ENCODE results near the gene SPIC. TPM values are rescaled to one million over a fixed set of nuclear protein-coding genes. Genes with fewer than 3 reads are reported as not detected.

SPIC gene
- total RNA-seq (2021; ENCODE audit: unreplicated experiment) = not detected
- not detected for polyA plus RNA-seq (2012; ENCODE audit: insufficient read length)
- Bru-seq, nascent RNA = percentile 7 among the genes with signal in this experiment
- BruChase-seq, experiment 1, labeled RNA remaining after a 2-hour chase = not detected
- BruChase-seq, experiment 2, labeled RNA remaining after a 6-hour chase = not detected
- long read RNA-seq = 0 reads

DNA sequence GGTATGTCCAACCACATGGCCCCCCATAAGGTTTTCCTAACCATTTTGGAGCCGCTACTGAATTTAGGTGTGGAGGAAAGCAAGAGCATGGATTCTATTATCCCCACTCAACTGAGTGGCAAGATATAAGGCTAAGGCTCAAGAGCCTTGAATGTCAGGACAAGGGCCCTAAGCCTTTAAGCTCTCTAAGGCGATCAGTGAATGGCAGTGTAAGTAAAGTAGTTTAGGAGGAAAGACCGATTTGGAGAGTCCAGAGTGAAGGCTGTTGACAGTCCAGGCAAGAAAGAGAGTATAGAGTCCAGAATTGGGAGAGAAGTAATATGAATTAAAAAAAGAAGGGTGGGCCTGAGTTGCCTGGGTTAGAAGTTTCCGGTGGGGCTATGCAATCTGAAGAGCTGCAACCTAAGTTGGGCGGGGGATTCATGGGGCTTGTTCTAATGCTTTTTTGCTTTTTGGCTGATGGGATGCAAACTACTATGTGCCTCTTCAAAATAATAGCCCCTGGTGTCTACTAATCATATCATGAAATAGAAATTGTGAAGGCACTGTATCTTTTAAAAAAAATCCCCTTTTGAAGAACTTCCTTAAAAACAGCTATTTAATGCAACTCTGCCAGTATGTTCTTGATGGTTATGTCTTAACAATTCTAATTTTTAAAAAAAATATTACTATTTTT lies at the start of gene SPIC:
TSS of gene SPIC (plus strand) at position 626 of the 676 bp plus-strand sequence. CDS start 1,569 bp downstream, outside the sequence.
- Histone ChIP-seq H3K9me3 (ENCODE audit: control insufficient read depth, insufficient read depth, low read depth, low read length) (no peaks in the 10 kb centered on the region), H3K4me1 (ENCODE audit: control insufficient read depth, insufficient read depth, low read length) (no peaks in the 10 kb centered on the region), H3K27me3 (ENCODE audit: control insufficient read depth, insufficient read depth, low read length) (no peaks in the 10 kb centered on the region), H3K27ac (ENCODE audit: low read length) (no peak within 1 kb of the TSS), H3K4me3 (ENCODE audit: low read depth in 2 of 2, low read length in 2 of 2) (no peak within 1 kb of the TSS), H3K36me3 (ENCODE audit: control insufficient read depth, insufficient read depth, low read length) (no peaks in the 10 kb centered on the region)
- BruUV-seq (replicated peaks) = no TSS peak
- ChIA-PET CTCF (no interaction called here), POLR2A (no interaction called here)
- TF ChIP-seq SIN3A (IDR thresholded peaks at IDR 0.05; ENCODE audit: borderline replicate concordance, insufficient read depth, low read depth, low read length) = no peak
- TF ChIP-seq, protein P1, sequence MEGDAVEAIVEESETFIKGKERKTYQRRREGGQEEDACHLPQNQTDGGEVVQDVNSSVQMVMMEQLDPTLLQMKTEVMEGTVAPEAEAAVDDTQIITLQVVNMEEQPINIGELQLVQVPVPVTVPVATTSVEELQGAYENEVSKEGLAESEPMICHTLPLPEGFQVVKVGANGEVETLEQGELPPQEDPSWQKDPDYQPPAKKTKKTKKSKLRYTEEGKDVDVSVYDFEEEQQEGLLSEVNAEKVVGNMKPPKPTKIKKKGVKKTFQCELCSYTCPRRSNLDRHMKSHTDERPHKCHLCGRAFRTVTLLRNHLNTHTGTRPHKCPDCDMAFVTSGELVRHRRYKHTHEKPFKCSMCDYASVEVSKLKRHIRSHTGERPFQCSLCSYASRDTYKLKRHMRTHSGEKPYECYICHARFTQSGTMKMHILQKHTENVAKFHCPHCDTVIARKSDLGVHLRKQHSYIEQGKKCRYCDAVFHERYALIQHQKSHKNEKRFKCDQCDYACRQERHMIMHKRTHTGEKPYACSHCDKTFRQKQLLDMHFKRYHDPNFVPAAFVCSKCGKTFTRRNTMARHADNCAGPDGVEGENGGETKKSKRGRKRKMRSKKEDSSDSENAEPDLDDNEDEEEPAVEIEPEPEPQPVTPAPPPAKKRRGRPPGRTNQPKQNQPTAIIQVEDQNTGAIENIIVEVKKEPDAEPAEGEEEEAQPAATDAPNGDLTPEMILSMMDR (IDR thresholded peaks at IDR 0.05) = no peak
- no peak for TF ChIP-seq POLR2AphosphoS5 (IDR thresholded peaks at IDR 0.05; ENCODE audit: low read depth, low read length)
- no peak for TF ChIP-seq TCF7L2 (IDR thresholded peaks at IDR 0.05; ENCODE audit: low read depth, low read length)
- TF ChIP-seq, protein P2, sequence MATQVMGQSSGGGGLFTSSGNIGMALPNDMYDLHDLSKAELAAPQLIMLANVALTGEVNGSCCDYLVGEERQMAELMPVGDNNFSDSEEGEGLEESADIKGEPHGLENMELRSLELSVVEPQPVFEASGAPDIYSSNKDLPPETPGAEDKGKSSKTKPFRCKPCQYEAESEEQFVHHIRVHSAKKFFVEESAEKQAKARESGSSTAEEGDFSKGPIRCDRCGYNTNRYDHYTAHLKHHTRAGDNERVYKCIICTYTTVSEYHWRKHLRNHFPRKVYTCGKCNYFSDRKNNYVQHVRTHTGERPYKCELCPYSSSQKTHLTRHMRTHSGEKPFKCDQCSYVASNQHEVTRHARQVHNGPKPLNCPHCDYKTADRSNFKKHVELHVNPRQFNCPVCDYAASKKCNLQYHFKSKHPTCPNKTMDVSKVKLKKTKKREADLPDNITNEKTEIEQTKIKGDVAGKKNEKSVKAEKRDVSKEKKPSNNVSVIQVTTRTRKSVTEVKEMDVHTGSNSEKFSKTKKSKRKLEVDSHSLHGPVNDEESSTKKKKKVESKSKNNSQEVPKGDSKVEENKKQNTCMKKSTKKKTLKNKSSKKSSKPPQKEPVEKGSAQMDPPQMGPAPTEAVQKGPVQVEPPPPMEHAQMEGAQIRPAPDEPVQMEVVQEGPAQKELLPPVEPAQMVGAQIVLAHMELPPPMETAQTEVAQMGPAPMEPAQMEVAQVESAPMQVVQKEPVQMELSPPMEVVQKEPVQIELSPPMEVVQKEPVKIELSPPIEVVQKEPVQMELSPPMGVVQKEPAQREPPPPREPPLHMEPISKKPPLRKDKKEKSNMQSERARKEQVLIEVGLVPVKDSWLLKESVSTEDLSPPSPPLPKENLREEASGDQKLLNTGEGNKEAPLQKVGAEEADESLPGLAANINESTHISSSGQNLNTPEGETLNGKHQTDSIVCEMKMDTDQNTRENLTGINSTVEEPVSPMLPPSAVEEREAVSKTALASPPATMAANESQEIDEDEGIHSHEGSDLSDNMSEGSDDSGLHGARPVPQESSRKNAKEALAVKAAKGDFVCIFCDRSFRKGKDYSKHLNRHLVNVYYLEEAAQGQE (IDR thresholded peaks at IDR 0.05; ENCODE audit: insufficient read depth in 1 of 2, low read depth in 2 of 2, low read length in 1 of 2) = no peak
- ATAC-seq = no peak
- no peak for DNase-seq (ENCODE audit: low read depth, low spot score)
- intact Hi-C loops (cut with micrococcal nuclease; ENCODE audit: unreplicated experiment) = no loop called here
- in situ Hi-C loops (cut with HindIII; ENCODE audit: low pct_unique_long_range_greater_than_20kb, low sequenced_read_pairs) = no loop called here

DNA sequence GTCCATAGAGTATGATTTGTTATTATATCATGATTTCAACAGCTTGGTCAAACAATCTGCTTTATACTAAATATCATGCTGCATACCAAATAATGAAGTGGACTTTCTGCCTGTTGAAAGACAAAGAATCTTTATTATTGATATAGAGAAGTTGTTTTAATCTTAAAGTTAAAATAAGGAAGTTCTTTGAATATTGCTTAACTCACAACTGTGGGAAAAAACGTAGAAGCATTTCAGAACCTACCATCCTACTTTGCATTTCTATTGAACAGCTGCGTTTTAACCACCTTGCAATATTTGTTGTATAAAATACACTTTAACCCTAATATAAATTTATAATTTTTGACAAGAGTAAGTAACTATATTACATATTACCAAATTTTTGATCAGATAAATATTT lies 44.7 kb upstream of the SPIC start:
- no peaks in the 10 kb centered on the region for H3K36me3 ChIP-seq (ENCODE audit: control insufficient read depth, insufficient read depth, low read length)
- no peak for TF ChIP-seq POLR2AphosphoS5 (IDR thresholded peaks at IDR 0.05; ENCODE audit: low read depth, low read length)
- no peak for TF ChIP-seq SIN3A (IDR thresholded peaks at IDR 0.05; ENCODE audit: borderline replicate concordance, insufficient read depth, low read depth, low read length)
- TF ChIP-seq, protein P2 (IDR thresholded peaks at IDR 0.05; ENCODE audit: insufficient read depth in 1 of 2, low read depth in 2 of 2, low read length in 1 of 2) = no peak
- TF ChIP-seq, protein P1 (IDR thresholded peaks at IDR 0.05) = no peak
- TF ChIP-seq TCF7L2 (IDR thresholded peaks at IDR 0.05; ENCODE audit: low read depth, low read length) = no peak
- ChIA-PET POLR2A (no interaction called here), CTCF (interaction anchor here (0.5 kb wide), 1 partner anchor 31 kb away, joined by 3 read pairs; no protein-coding TSS in a partner anchor)
- DNase-seq (ENCODE audit: low read depth, low spot score) (no peak), ATAC-seq (no peak)
- intact Hi-C loops (cut with micrococcal nuclease; ENCODE audit: unreplicated experiment) (no loop called here), in situ Hi-C loops (cut with HindIII; ENCODE audit: low pct_unique_long_range_greater_than_20kb, low sequenced_read_pairs) (no loop called here)
- no peaks in the 10 kb centered on the region for H3K9me3 ChIP-seq (ENCODE audit: control insufficient read depth, insufficient read depth, low read depth, low read length)
- no peak overlapping the region for H3K27ac ChIP-seq (ENCODE audit: low read length)
- no peaks in the 10 kb centered on the region; the same call in 1 of the 2 replicates for H3K27me3 ChIP-seq (ENCODE audit: control insufficient read depth, insufficient read depth, low read length)
- H3K4me1 ChIP-seq (ENCODE audit: control insufficient read depth, insufficient read depth, low read length) = no peaks in the 10 kb centered on the region
- no peak overlapping the region for H3K4me3 ChIP-seq (ENCODE audit: low read depth in 2 of 2, low read length in 2 of 2)
- no TSS peak for BruUV-seq (replicated peaks)
